ENCODE results near the gene NCOA7.

NCOA7 gene

DNA sequence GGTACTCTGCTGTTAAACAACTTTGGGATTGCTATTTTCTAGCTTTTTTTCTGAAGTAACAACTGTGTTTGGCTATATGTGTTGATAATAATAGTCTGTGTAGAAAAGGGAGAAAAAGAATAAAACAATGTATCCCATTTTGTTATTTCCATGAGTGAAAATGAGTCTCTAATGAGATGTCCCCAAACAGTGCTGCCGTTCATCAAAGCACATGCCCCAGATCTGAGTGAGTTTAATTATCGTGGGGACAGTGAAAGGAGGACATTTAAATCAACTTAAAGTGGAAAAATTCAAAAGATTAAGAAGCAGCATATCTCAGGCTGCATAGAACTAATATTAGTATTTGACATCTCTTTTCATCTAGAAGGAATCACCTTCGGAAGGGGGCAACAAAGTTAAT, 59.6 kb downstream of the NCOA7 start:
- H3K4me3 ChIP-seq (ENCODE audit: low read length) = no peak overlapping the region
- no peak for TF ChIP-seq CTCF (conservative IDR thresholded peaks at IDR 0.05; ENCODE audit: low read depth, low read length)
- DNase-seq (ENCODE audit: low read depth) = no peak

GRCh38 chr6:125852587-125852986, 61.8 kb downstream of the NCOA7 start:
- DNase-seq (ENCODE audit: low read depth) = no peak
- no peak for TF ChIP-seq CTCF (conservative IDR thresholded peaks at IDR 0.05; ENCODE audit: low read depth, low read length)
- H3K4me3 ChIP-seq (ENCODE audit: low read length) = no peak overlapping the region

GRCh38 chr6:125853168-125853567, 62.4 kb downstream of the NCOA7 start:
- H3K4me3 ChIP-seq (ENCODE audit: low read length) = no peak overlapping the region
- no peak for DNase-seq (ENCODE audit: low read depth)
- TF ChIP-seq CTCF (conservative IDR thresholded peaks at IDR 0.05; ENCODE audit: low read depth, low read length) = no peak

DNA sequence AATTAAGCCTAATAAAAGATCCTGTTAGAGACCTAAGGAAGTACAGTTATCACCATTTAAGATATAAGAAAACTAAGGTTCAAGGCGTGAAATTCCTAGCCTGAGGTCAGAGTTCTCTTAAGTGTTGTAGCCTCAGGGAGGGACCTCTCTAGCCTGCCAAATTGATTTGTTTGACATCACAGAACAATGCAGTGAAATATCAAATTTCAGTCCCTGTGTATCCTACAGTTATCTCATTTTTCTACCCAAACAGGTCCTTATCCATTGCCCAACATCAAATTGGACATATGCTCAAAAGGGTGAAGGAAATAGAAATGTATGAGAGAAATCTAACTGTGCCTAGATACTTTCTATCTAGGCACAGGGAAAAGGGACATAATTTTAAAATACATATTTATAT, 63.0 kb downstream of the NCOA7 start:
- H3K4me3 ChIP-seq (ENCODE audit: low read length) = no peak overlapping the region
- DNase-seq (ENCODE audit: low read depth) = no peak
- TF ChIP-seq CTCF (conservative IDR thresholded peaks at IDR 0.05; ENCODE audit: low read depth, low read length) = no peak

DNA sequence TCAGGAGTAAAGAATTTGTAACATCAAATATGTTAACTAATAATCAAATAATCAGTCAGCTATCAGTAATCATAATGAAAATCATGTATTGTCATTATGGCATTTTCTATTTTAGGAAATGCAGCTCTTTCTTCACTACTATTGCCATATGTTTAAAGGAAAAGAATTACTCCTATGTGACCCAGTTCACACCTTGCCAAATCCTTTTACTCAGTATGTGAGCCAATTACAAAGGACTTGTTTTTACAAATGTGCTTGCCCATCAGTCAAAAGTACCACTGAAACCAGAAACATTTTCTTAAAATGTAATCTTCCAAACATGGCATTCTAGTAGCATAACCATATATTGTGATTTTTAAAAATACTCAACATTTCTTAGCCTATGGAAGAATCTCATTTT, 63.6 kb downstream of the NCOA7 start:
- H3K4me3 ChIP-seq (ENCODE audit: low read length) = no peak overlapping the region
- TF ChIP-seq CTCF (conservative IDR thresholded peaks at IDR 0.05; ENCODE audit: low read depth, low read length) = no peak
- no peak for DNase-seq (ENCODE audit: low read depth)

DNA sequence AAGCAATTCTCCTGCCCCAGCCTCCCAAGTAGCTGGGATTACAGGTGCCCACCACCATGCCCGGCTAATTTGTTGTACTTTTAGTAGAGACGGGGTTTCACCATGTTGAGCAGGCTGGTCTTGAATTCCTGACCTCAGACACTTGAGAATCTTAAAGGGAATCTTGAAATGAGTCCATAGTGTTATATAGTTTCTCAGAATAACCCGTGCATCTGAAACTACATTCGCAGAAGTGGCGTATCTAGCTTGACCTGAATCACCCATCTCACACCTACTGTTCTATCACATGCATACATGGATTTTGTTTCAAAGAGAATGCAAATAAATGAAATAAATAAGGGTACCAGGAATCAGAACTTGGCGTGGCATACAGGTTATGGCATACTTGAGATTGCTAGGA, 65.0 kb downstream of the NCOA7 start:
- no peak overlapping the region for H3K4me3 ChIP-seq (ENCODE audit: low read length)
- TF ChIP-seq CTCF (conservative IDR thresholded peaks at IDR 0.05; ENCODE audit: low read depth, low read length) = no peak
- no peak for DNase-seq (ENCODE audit: low read depth)

DNA sequence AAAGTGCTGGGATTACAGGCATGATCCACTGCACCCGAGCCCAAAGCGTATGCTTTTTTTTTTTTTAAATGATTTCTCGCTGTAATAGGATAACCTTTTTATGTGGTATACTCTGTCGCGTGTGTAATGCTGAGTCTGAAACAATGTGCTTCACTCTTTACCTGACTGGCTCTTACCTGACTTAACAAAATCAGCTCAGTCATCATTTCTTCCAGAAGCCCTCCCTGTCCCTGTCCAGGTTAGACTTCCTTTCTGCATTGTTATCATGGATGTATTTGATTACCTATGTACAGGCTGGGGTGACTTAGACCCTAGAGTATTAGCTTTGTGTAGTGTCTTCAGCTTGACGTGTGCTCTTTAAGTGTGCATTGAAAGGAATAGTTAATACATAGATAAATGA, 67.1 kb downstream of the NCOA7 start:
- no peak for TF ChIP-seq CTCF (conservative IDR thresholded peaks at IDR 0.05; ENCODE audit: low read depth, low read length)
- no peak for DNase-seq (ENCODE audit: low read depth)
- no peak overlapping the region for H3K4me3 ChIP-seq (ENCODE audit: low read length)

All from retinal pigment epithelial cell (primary cell).